Vagina (tissue), 2 donors: ENCODE measurements around the gene SHD. TPM values are rescaled to one million over a fixed set of nuclear protein-coding genes. Genes with fewer than 3 reads are reported as not detected.
"Not testable (repeated sequence)": the region's sequence is repeated elsewhere in the genome, so short reads cannot be mapped to it uniquely, and the experiment has no call there.

Experiments used
- DNase-seq, 2 donors: peaks; one replicate each; pipeline ENCODE4 v3.0.0-alpha.2; 2017; ENCODE audit errors: extremely low spot score in 2 of 2
- H3K27ac ChIP-seq: fragments of 200-600 bp; sonication (generic); one replicate; pipeline ENCODE4 v1.5.1; 2019
- H3K27me3 ChIP-seq: fragments of 200-600 bp; sonication (generic); one replicate; pipeline ENCODE4 v1.5.1; 2019
- H3K36me3 ChIP-seq, 2 donors: fragments of 200-600 bp; sonication (generic); one replicate each; pipeline ENCODE4 v1.5.1; 2017 to 2019
- H3K4me1 ChIP-seq: fragments of 200-600 bp; sonication (generic); one replicate; pipeline ENCODE4 v1.5.1; 2019
- H3K4me3 ChIP-seq, 2 donors: fragments of 200-600 bp; sonication (generic); 1 replicate in 1 of 2; 2 replicates in 1 of 2; pipeline ENCODE4 v1.5.1; 2016 to 2019
- H3K9me3 ChIP-seq: fragments of 200-600 bp; sonication (generic); one replicate; pipeline ENCODE4 v1.5.1; 2019
- CTCF ChIP-seq, 3 experiments: fragments of 450-650 bp in 2 of 3; fragments of 200-600 bp in 1 of 3; sonication (generic) in 1 of 3; IDR thresholded peaks; one replicate each; pipeline ENCODE4 v1.5.1; 2017 to 2019; ENCODE audit warnings: antibody characterized with exemption in 3 of 3, mild to moderate bottlenecking in 2 of 3, moderate library complexity in 2 of 3
- POLR2A ChIP-seq, 2 donors: fragments of 450-650 bp; IDR thresholded peaks; one replicate each; pipeline ENCODE4 v1.6.1; 2017; ENCODE audit warnings: antibody characterized with exemption in 2 of 2, mild to moderate bottlenecking in 2 of 2, moderate library complexity in 2 of 2
- POLR2AphosphoS5 ChIP-seq, 2 donors: sonication (generic); formaldehyde crosslinking; IDR thresholded peaks; one replicate each; pipeline ENCODE4 v1.9.0; 2017; ENCODE audit warnings: antibody characterized with exemption in 2 of 2, mild to moderate bottlenecking in 2 of 2, low read depth in 1 of 2; ENCODE audit not compliant: insufficient read depth in 1 of 2
- intact Hi-C: fragments of 100-400 bp; cut with DNase I; formaldehyde crosslinking; loops from one replicate; pipeline ENCODE4 v1.15.1; 2023
- total RNA-seq: library from RNA; depleted of rRNA; stranded (reverse); fragments of >200 nt; gene quantifications from one replicate; pipeline ENCODE4 v1.2.3, GENCODE V29; 2016

SHD gene
- total RNA-seq, 1 donor from 2014 or later = not detected

GRCh38 chr19:4234142-4234861, 44.8 kb upstream of the SHD start:
- H3K4me3 ChIP-seq = no peak overlapping the region
- no peaks in the 10 kb centered on the region for H3K27me3 ChIP-seq
- intact Hi-C loops = no loop called here
- TF ChIP-seq POLR2AphosphoS5 (IDR thresholded peaks at IDR 0.05; ENCODE audit: insufficient read depth in 1 of 2, low read depth in 1 of 2) (no peak), CTCF (IDR thresholded peaks at IDR 0.05) (no peak), POLR2A (IDR thresholded peaks at IDR 0.05) (no peak)
- DNase-seq = no peak
- H3K27ac ChIP-seq = no peak overlapping the region
- H3K36me3 ChIP-seq = no peaks in the 10 kb centered on the region
- H3K9me3 ChIP-seq = no peaks in the 10 kb centered on the region
- no peaks in the 10 kb centered on the region for H3K4me1 ChIP-seq

- no peaks in the 10 kb centered on the region for H3K9me3 ChIP-seq
- no peak for TF ChIP-seq POLR2AphosphoS5 (IDR thresholded peaks at IDR 0.05; ENCODE audit: insufficient read depth in 1 of 2, low read depth in 1 of 2)
- TF ChIP-seq POLR2A (IDR thresholded peaks at IDR 0.05) = no peak
- TF ChIP-seq CTCF (IDR thresholded peaks at IDR 0.05) = no peak
- no peak overlapping the region for H3K27ac ChIP-seq
- no peaks in the 10 kb centered on the region for H3K36me3 ChIP-seq
- DNase-seq = no peak
- H3K4me3 ChIP-seq = no peak overlapping the region
- no peaks in the 10 kb centered on the region for H3K4me1 ChIP-seq
- intact Hi-C loops = no loop called here
- H3K27me3 ChIP-seq = no peaks in the 10 kb centered on the region
Measured at GRCh38 chr19:4234862-4235201, 44.2 kb upstream of the SHD start.

- H3K27ac ChIP-seq, H3K27me3 ChIP-seq, H3K9me3 ChIP-seq, H3K36me3 ChIP-seq, DNase-seq, H3K4me3 ChIP-seq, intact Hi-C loops, H3K4me1 ChIP-seq: not testable (repeated sequence)
Measured at GRCh38 chr19:4237510-4237909, 41.6 kb upstream of the SHD start.

- Histone ChIP-seq H3K27me3 (no peaks in the 10 kb centered on the region), H3K36me3 (no peaks in the 10 kb centered on the region), H3K9me3 (no peaks in the 10 kb centered on the region), H3K27ac (no peak overlapping the region), H3K4me3 (no peak overlapping the region), H3K4me1 (no peaks in the 10 kb centered on the region)
- intact Hi-C loops = no loop called here
- no peak for DNase-seq
- TF ChIP-seq CTCF (IDR thresholded peaks at IDR 0.05) = no peak
- TF ChIP-seq POLR2AphosphoS5 (IDR thresholded peaks at IDR 0.05; ENCODE audit: insufficient read depth in 1 of 2, low read depth in 1 of 2) = no peak
- no peak for TF ChIP-seq POLR2A (IDR thresholded peaks at IDR 0.05)
Measured at GRCh38 chr19:4238831-4239230, 40.2 kb upstream of the SHD start.

GRCh38 chr19:4241824-4242430, 37.1 kb upstream of the SHD start:
- Histone ChIP-seq H3K27ac (no peak overlapping the region), H3K9me3 (no peaks in the 10 kb centered on the region), H3K36me3 (no peaks in the 10 kb centered on the region), H3K4me3 (no peak overlapping the region), H3K27me3 (no peaks in the 10 kb centered on the region), H3K4me1 (peaks cover 5% of the 10 kb centered on the region)
- no peak for DNase-seq
- TF ChIP-seq CTCF (IDR thresholded peaks at IDR 0.05) (no peak), POLR2A (IDR thresholded peaks at IDR 0.05) (no peak), POLR2AphosphoS5 (IDR thresholded peaks at IDR 0.05; ENCODE audit: insufficient read depth in 1 of 2, low read depth in 1 of 2) (no peak)
- intact Hi-C loops = no loop called here

- H3K4me3 ChIP-seq, H3K27ac ChIP-seq, DNase-seq, H3K27me3 ChIP-seq, intact Hi-C loops, H3K9me3 ChIP-seq: not testable (repeated sequence)
- Histone ChIP-seq H3K4me1 (peaks cover 16% of the 10 kb centered on the region), H3K36me3 (peaks cover 0 to 24% of the 10 kb centered on the region in 2 donors)
Measured at GRCh38 chr19:4245938-4246337, 33.1 kb upstream of the SHD start.
